ENCODE measurements around the gene PKIG. TPM values are rescaled to one million over a fixed set of nuclear protein-coding genes. Genes with fewer than 3 reads are reported as not detected.

The PKIG gene
- total RNA-seq, 1 donor from 2014 or later: 30.1 TPM

GRCh38 chr20:44599715-44600114 is 17.3 kb downstream of the PKIG start:
- no peak overlapping the region for H3K4me3 Mint-ChIP-seq (ENCODE audit: unreplicated experiment)
- Histone ChIP-seq H3K79me2 (ENCODE audit: insufficient read depth, low read length) (no peaks in the 10 kb centered on the region), H3K9me3 (ENCODE audit: insufficient read depth, low read depth, low read length) (no peaks in the 10 kb centered on the region), H3K4me2 (ENCODE audit: low read length) (no peak overlapping the region), H3K27ac (ENCODE audit: low read depth, low read length) (no peak overlapping the region), H3K4me3 (ENCODE audit: insufficient read depth, low read depth, low read length) (no peak overlapping the region), H3K36me3 (ENCODE audit: insufficient read depth, low read length) (no peaks in the 10 kb centered on the region), H2AFZ (ENCODE audit: low read depth, low read length) (no peak overlapping the region), H3K9ac (ENCODE audit: low read length) (no peak overlapping the region), H3K27me3 (ENCODE audit: insufficient read depth, low read length) (no peaks in the 10 kb centered on the region), H3K4me1 (ENCODE audit: insufficient read depth, low read length) (peaks cover 19% of the 10 kb centered on the region), H4K20me1 (ENCODE audit: insufficient read depth, low read length) (no peaks in the 10 kb centered on the region)
- H3K27me3 Mint-ChIP-seq (ENCODE audit: low read depth, unreplicated experiment): no peaks in the 10 kb centered on the region
- H3K27ac Mint-ChIP-seq (ENCODE audit: unreplicated experiment): peak overlapping the region; percentile 81
- no peaks in the 10 kb centered on the region for H3K36me3 Mint-ChIP-seq (ENCODE audit: low read depth, unreplicated experiment)
- H3K4me1 Mint-ChIP-seq (ENCODE audit: low read depth, unreplicated experiment): peaks cover 24% of the 10 kb centered on the region
- H3K9me3 Mint-ChIP-seq (ENCODE audit: unreplicated experiment): no peaks in the 10 kb centered on the region
- DNase-seq (ENCODE audit: low read depth) (no peak), FAIRE-seq (no peak)
- TF ChIP-seq CTCF (IDR thresholded peaks at IDR 0.05; ENCODE audit: insufficient read depth, low read depth, low read length) (no peak), EZH2 (IDR thresholded peaks at IDR 0.05; ENCODE audit: insufficient read depth, low read length) (no peak)

- no peak overlapping the region for H3K4me2 ChIP-seq (ENCODE audit: low read length)
- Mint-ChIP-seq H3K27ac (ENCODE audit: unreplicated experiment) (peak overlapping the region; percentile 81), H3K4me3 (ENCODE audit: unreplicated experiment) (no peak overlapping the region), H3K9me3 (ENCODE audit: unreplicated experiment) (no peaks in the 10 kb centered on the region), H3K36me3 (ENCODE audit: low read depth, unreplicated experiment) (no peaks in the 10 kb centered on the region), H3K27me3 (ENCODE audit: low read depth, unreplicated experiment) (no peaks in the 10 kb centered on the region), H3K4me1 (ENCODE audit: low read depth, unreplicated experiment) (peaks cover 19% of the 10 kb centered on the region)
- H3K36me3 ChIP-seq (ENCODE audit: insufficient read depth, low read length): no peaks in the 10 kb centered on the region
- H3K9ac ChIP-seq (ENCODE audit: low read length): no peak overlapping the region
- no peaks in the 10 kb centered on the region for H3K27me3 ChIP-seq (ENCODE audit: insufficient read depth, low read length)
- FAIRE-seq (no peak), DNase-seq (ENCODE audit: low read depth) (no peak)
- H2AFZ ChIP-seq (ENCODE audit: low read depth, low read length): no peak overlapping the region
- no peak overlapping the region for H3K4me3 ChIP-seq (ENCODE audit: insufficient read depth, low read depth, low read length)
- no peaks in the 10 kb centered on the region for H3K9me3 ChIP-seq (ENCODE audit: insufficient read depth, low read depth, low read length)
- H3K4me1 ChIP-seq (ENCODE audit: insufficient read depth, low read length): peaks cover 18% of the 10 kb centered on the region
- H4K20me1 ChIP-seq (ENCODE audit: insufficient read depth, low read length): no peaks in the 10 kb centered on the region
- no peak overlapping the region for H3K27ac ChIP-seq (ENCODE audit: low read depth, low read length)
- no peaks in the 10 kb centered on the region for H3K79me2 ChIP-seq (ENCODE audit: insufficient read depth, low read length)
- TF ChIP-seq CTCF (IDR thresholded peaks at IDR 0.05; ENCODE audit: insufficient read depth, low read depth, low read length) (no peak), EZH2 (IDR thresholded peaks at IDR 0.05; ENCODE audit: insufficient read depth, low read length) (no peak)
Observed at GRCh38 chr20:44600301-44600700, 17.9 kb downstream of the PKIG start.

GRCh38 chr20:44600758-44601201 is 18.4 kb downstream of the PKIG start:
- no peaks in the 10 kb centered on the region for H3K36me3 ChIP-seq (ENCODE audit: insufficient read depth, low read length)
- H3K27me3 ChIP-seq (ENCODE audit: insufficient read depth, low read length): no peaks in the 10 kb centered on the region
- FAIRE-seq (no peak), DNase-seq (ENCODE audit: low read depth) (peak; percentile 41)
- H3K79me2 ChIP-seq (ENCODE audit: insufficient read depth, low read length): no peaks in the 10 kb centered on the region
- no peak overlapping the region for H3K27ac ChIP-seq (ENCODE audit: low read depth, low read length)
- no peaks in the 10 kb centered on the region for H3K9me3 ChIP-seq (ENCODE audit: insufficient read depth, low read depth, low read length)
- H2AFZ ChIP-seq (ENCODE audit: low read depth, low read length): no peak overlapping the region
- H3K27me3 Mint-ChIP-seq (ENCODE audit: low read depth, unreplicated experiment): no peaks in the 10 kb centered on the region
- TF ChIP-seq CTCF (IDR thresholded peaks at IDR 0.05; ENCODE audit: insufficient read depth, low read depth, low read length): no peak
- TF ChIP-seq EZH2 (IDR thresholded peaks at IDR 0.05; ENCODE audit: insufficient read depth, low read length): no peak
- no peak overlapping the region for H3K4me3 Mint-ChIP-seq (ENCODE audit: unreplicated experiment)
- no peaks in the 10 kb centered on the region for H3K9me3 Mint-ChIP-seq (ENCODE audit: unreplicated experiment)
- H3K4me2 ChIP-seq (ENCODE audit: low read length): no peak overlapping the region
- H3K4me1 Mint-ChIP-seq (ENCODE audit: low read depth, unreplicated experiment): peaks cover 19% of the 10 kb centered on the region
- H3K9ac ChIP-seq (ENCODE audit: low read length): no peak overlapping the region
- peaks cover 18% of the 10 kb centered on the region for H3K4me1 ChIP-seq (ENCODE audit: insufficient read depth, low read length)
- H3K27ac Mint-ChIP-seq (ENCODE audit: unreplicated experiment): no peak overlapping the region
- no peak overlapping the region for H3K4me3 ChIP-seq (ENCODE audit: insufficient read depth, low read depth, low read length)
- no peaks in the 10 kb centered on the region for H3K36me3 Mint-ChIP-seq (ENCODE audit: low read depth, unreplicated experiment)
- H4K20me1 ChIP-seq (ENCODE audit: insufficient read depth, low read length): no peaks in the 10 kb centered on the region
